H1 (cell line): ENCODE data around the gene SRI. TPM values are rescaled to one million over a fixed set of nuclear protein-coding genes. Genes with fewer than 3 reads are reported as not detected.

ENCODE experiments used
- CTCF ChIA-PET: fragments of 300-600 bp; sonication (Branson Sonifier 250); formaldehyde crosslinking; loops from one replicate; lab custom pipeline; 2021; ENCODE audit not compliant: partially characterized antibody; lab: Charles Lee
- POLR2A ChIA-PET: fragments of 300-600 bp; sonication (Branson Sonifier 250); formaldehyde crosslinking; loops from one replicate; lab custom pipeline; 2021; ENCODE audit warnings: inconsistent platforms; ENCODE audit not compliant: partially characterized antibody; lab: Charles Lee
- DNase-seq, 2 experiments: peaks; one replicate each; pipeline versions ENCODE4 v3.0.0 to v3.0.0-alpha.2; 2010 to 2022; ENCODE audit warnings: low spot score in 2 of 2, low read depth in 1 of 2, mixed read lengths in 1 of 2
- FAIRE-seq: peaks from 2 replicates; lab custom pipeline; 2011; peaks lifted over from hg19 to GRCh38; lab: Jason Lieb, UNC
- H2AFZ ChIP-seq: 2 replicates; pipeline ENCODE4 v1.8.1; 2012; ENCODE audit warnings: low read length, inconsistent platforms
- H2AK5ac ChIP-seq: 2 replicates; pipeline ENCODE4 v1.6.1; 2013; ENCODE audit warnings: low read depth, low read length
- H2BK120ac ChIP-seq: replicated peaks from 2 replicates; pipeline ENCODE3; 2013; ENCODE audit warnings: low read depth, low read length, inconsistent platforms
- H2BK12ac ChIP-seq: 2 replicates; pipeline ENCODE4 v1.6.1; 2013; ENCODE audit warnings: low read depth, low read length
- H2BK15ac ChIP-seq: 2 replicates; pipeline ENCODE4 v1.6.1; 2013; ENCODE audit warnings: low read length
- H2BK20ac ChIP-seq: 2 replicates; pipeline ENCODE4 v1.6.1; 2013; ENCODE audit warnings: low read length
- H2BK5ac ChIP-seq: 2 replicates; pipeline ENCODE4 v1.6.1; 2013; ENCODE audit warnings: low read depth, low read length
- H3K14ac ChIP-seq: 2 replicates; pipeline ENCODE4 v1.6.1; 2013; ENCODE audit warnings: inconsistent platforms; ENCODE audit not compliant: insufficient read length
- H3K18ac ChIP-seq: 2 replicates; pipeline ENCODE4 v1.6.1; 2013; ENCODE audit warnings: low read length; ENCODE audit errors: extremely low read depth
- H3K23ac ChIP-seq: 2 replicates; pipeline ENCODE4 v1.6.1; 2013; ENCODE audit warnings: inconsistent platforms; ENCODE audit not compliant: insufficient read length
- H3K23me2 ChIP-seq: 2 replicates; pipeline ENCODE4 v1.6.1; 2013; ENCODE audit warnings: low read depth, low read length
- H3K27ac ChIP-seq: 2 replicates; pipeline ENCODE4 v1.6.1; 2011; ENCODE audit warnings: low read depth, low read length, inconsistent platforms
- H3K27me3 ChIP-seq, 4 experiments: replicated peaks in 1 of 4; 1 replicate in 1 of 4; 2 replicates in 3 of 4; pipeline versions ENCODE4 v1.6.1 to v1.8.1; 2011 to 2013; ENCODE audit warnings: low read length in 3 of 4, mild to moderate bottlenecking in 3 of 4, inconsistent platforms in 2 of 4, mixed read lengths in 2 of 4, moderate library complexity in 1 of 4; ENCODE audit not compliant: control insufficient read depth in 3 of 4, insufficient read depth in 3 of 4; ENCODE audit errors: extremely low read depth in 1 of 4
- H3K36me3 ChIP-seq, 4 experiments: 2 replicates each; pipeline versions ENCODE4 v1.6.1 to v1.8.1; 2011 to 2013; ENCODE audit warnings: mild to moderate bottlenecking in 4 of 4, low read length in 3 of 4, moderate library complexity in 2 of 4, control low read depth in 1 of 4, inconsistent platforms in 1 of 4; ENCODE audit not compliant: insufficient read depth in 4 of 4, control insufficient read depth in 2 of 4
- H3K4ac ChIP-seq: replicated peaks from 2 replicates; pipeline ENCODE3; 2013; ENCODE audit warnings: low read length, low read depth, mixed read lengths, inconsistent platforms; ENCODE audit not compliant: insufficient read length
- H3K4me1 ChIP-seq, 4 experiments: replicated peaks in 1 of 4; 1 replicate in 1 of 4; 2 replicates in 3 of 4; pipeline versions ENCODE4 v1.6.1 to v1.8.1; 2011 to 2013; ENCODE audit warnings: low read length in 3 of 4, inconsistent platforms in 2 of 4, mixed read lengths in 1 of 4; ENCODE audit not compliant: insufficient read depth in 4 of 4, control insufficient read depth in 3 of 4
- H3K4me2 ChIP-seq, 2 experiments: 2 replicates each; pipeline versions ENCODE4 v1.6.1 to v1.8.1; 2011 to 2013; ENCODE audit warnings: low read depth in 2 of 2, low read length in 2 of 2, control low read depth in 1 of 2, inconsistent platforms in 1 of 2, mild to moderate bottlenecking in 1 of 2; ENCODE audit not compliant: insufficient read depth in 1 of 2
- H3K4me3 ChIP-seq, 4 experiments: fragments of 200-600, 300-600 bp in 1 of 4; sonication (generic), shearing (Covaris generic), sonication (Bioruptor Twin) in 1 of 4; 2 replicates each; pipeline versions ENCODE4 v1.5.1 to v1.8.1; 2011 to 2016; ENCODE audit warnings: low read length in 4 of 4, low read depth in 3 of 4, control low read depth in 2 of 4, inconsistent platforms in 2 of 4, mild to moderate bottlenecking in 2 of 4, mixed read lengths in 1 of 4, moderate library complexity in 1 of 4; ENCODE audit not compliant: insufficient read depth in 2 of 4; ENCODE audit errors: extremely low read depth in 1 of 4
- H3K56ac ChIP-seq: replicated peaks from 2 replicates; pipeline ENCODE3; 2013; ENCODE audit warnings: low read depth, mild to moderate bottlenecking, mixed read lengths, low read length, inconsistent platforms; ENCODE audit not compliant: insufficient read length
- H3K79me1 ChIP-seq: 2 replicates; pipeline ENCODE4 v1.6.1; 2013; ENCODE audit warnings: low read depth, low read length, control low read depth
- H3K79me2 ChIP-seq, 2 experiments: 2 replicates each; pipeline versions ENCODE4 v1.6.1 to v1.8.1; 2012 to 2013; ENCODE audit warnings: low read length in 2 of 2, mild to moderate bottlenecking in 2 of 2, inconsistent platforms in 1 of 2; ENCODE audit not compliant: insufficient read depth in 2 of 2, control insufficient read depth in 1 of 2
- H3K9ac ChIP-seq, 4 experiments: replicated peaks in 1 of 4; 1 replicate in 1 of 4; 2 replicates in 3 of 4; pipeline versions ENCODE4 v1.6.1 to v1.8.1; 2011 to 2013; ENCODE audit warnings: low read depth in 3 of 4, low read length in 3 of 4, control low read depth in 2 of 4, mild to moderate bottlenecking in 2 of 4, moderate library complexity in 2 of 4, inconsistent platforms in 1 of 4; ENCODE audit errors: extremely low read depth in 1 of 4
- H3K9me3 ChIP-seq, 2 experiments: 2 replicates each; pipeline versions ENCODE4 v1.6.1 to v1.8.1; 2012 to 2013; ENCODE audit warnings: mild to moderate bottlenecking in 2 of 2, moderate library complexity in 2 of 2, control low read depth in 1 of 2, inconsistent platforms in 1 of 2, low read depth in 1 of 2, low read length in 1 of 2, mixed read lengths in 1 of 2; ENCODE audit not compliant: insufficient read depth in 2 of 2
- H4K20me1 ChIP-seq, 2 experiments: replicated peaks in 1 of 2; 2 replicates each; pipeline versions ENCODE3 to v1.8.1; 2011 to 2013; ENCODE audit warnings: inconsistent platforms in 2 of 2, low read length in 2 of 2, mild to moderate bottlenecking in 1 of 2; ENCODE audit not compliant: insufficient read depth in 2 of 2, control insufficient read depth in 1 of 2
- H4K5ac ChIP-seq: 2 replicates; pipeline ENCODE4 v1.6.1; 2013; ENCODE audit warnings: low read length, low read depth, mixed read lengths, inconsistent platforms; ENCODE audit not compliant: insufficient read length
- H4K8ac ChIP-seq: 2 replicates; pipeline ENCODE4 v1.8.0; 2013; ENCODE audit warnings: mild to moderate bottlenecking, moderate library complexity, low read length, inconsistent platforms; ENCODE audit not compliant: insufficient read depth; ENCODE audit errors: extremely low read depth
- H4K91ac ChIP-seq: replicated peaks from 2 replicates; pipeline ENCODE3; 2013; ENCODE audit warnings: low read length, mixed read lengths, inconsistent platforms; ENCODE audit not compliant: insufficient read length
- BACH1 ChIP-seq: IDR thresholded peaks from 2 replicates; pipeline ENCODE4 v1.6.1; 2012; ENCODE audit warnings: low read length, improper control_type of control experiment
- CBX8 ChIP-seq: fragments of 300-800, 300-1000 bp; sonication (generic); IDR thresholded peaks from 2 replicates; pipeline ENCODE4 v1.7.1; 2016; ENCODE audit warnings: low read depth, low read length, borderline replicate concordance
- CHD1 ChIP-seq: IDR thresholded peaks from 2 replicates; pipeline ENCODE4 v1.6.1; 2012; ENCODE audit warnings: low read depth, low read length, improper control_type of control experiment
- FOSL1 ChIP-seq: IDR thresholded peaks from 2 replicates; pipeline ENCODE4 v1.6.1; 2011; ENCODE audit warnings: mild to moderate bottlenecking, low read depth, low read length, moderate library complexity; ENCODE audit not compliant: insufficient read depth
- GABPA ChIP-seq: IDR thresholded peaks from 2 replicates; pipeline ENCODE4 v1.6.1; 2011; ENCODE audit warnings: mild to moderate bottlenecking, low read length, moderate library complexity, borderline replicate concordance; ENCODE audit not compliant: insufficient read depth
- JUND ChIP-seq: IDR thresholded peaks from 2 replicates; pipeline ENCODE4 v1.6.1; 2011; ENCODE audit warnings: mild to moderate bottlenecking, improper control_type of control experiment, low read length
- RAD21 ChIP-seq, 2 experiments: IDR thresholded peaks in 1 of 2; conservative IDR thresholded peaks in 1 of 2; 2 replicates each; pipeline ENCODE4 v1.6.1; 2011; ENCODE audit warnings: low read depth in 2 of 2, low read length in 2 of 2, improper control_type of control experiment in 1 of 2, inconsistent platforms in 1 of 2, mild to moderate bottlenecking in 1 of 2, moderate library complexity in 1 of 2
- RFX5 ChIP-seq: IDR thresholded peaks from 2 replicates; pipeline ENCODE4 v1.6.1; 2011; ENCODE audit warnings: low read depth, low read length, improper control_type of control experiment, borderline replicate concordance
- SIRT6 ChIP-seq: IDR thresholded peaks from one replicate; pipeline ENCODE4 v1.7.1; 2012; ENCODE audit warnings: low read length, inconsistent platforms
- SIX5 ChIP-seq: IDR thresholded peaks from 2 replicates; pipeline ENCODE4 v1.6.1; 2011; ENCODE audit warnings: mild to moderate bottlenecking, low read depth, low read length
- SP1 ChIP-seq: IDR thresholded peaks from 2 replicates; pipeline ENCODE4 v1.6.1; 2011; ENCODE audit warnings: low read depth, low read length
- SP4 ChIP-seq: IDR thresholded peaks from 2 replicates; pipeline ENCODE4 v1.6.1; 2012; ENCODE audit warnings: low read length, inconsistent platforms
- TEAD4 ChIP-seq: IDR thresholded peaks from 2 replicates; pipeline ENCODE4 v1.6.1; 2012; ENCODE audit warnings: low read depth, low read length, inconsistent platforms, mixed read lengths
- WGBS, 2 experiments: shearing (Covaris generic) in 1 of 2; methylation state at CpG; one replicate each; pipeline versions ENCODE4 v1.1.6 to v1.1.7; 2013 to 2015; ENCODE audit warnings: low lambda C conversion rate in 2 of 2, mixed read lengths in 2 of 2, inconsistent platforms in 1 of 2, low coverage in 1 of 2, missing lambda C conversion rate in 1 of 2; ENCODE audit not compliant: insufficient replicate concordance in 2 of 2, insufficient coverage in 1 of 2, insufficient read length in 1 of 2; ENCODE audit errors: extremely low coverage in 1 of 2, missing lambda C conversion rate in 1 of 2; 5-methylcytosine and 5-hydroxymethylcytosine counted together
- polyA plus RNA-seq, 7 experiments: library from polyadenylated mRNA; depleted of rRNA in 3 of 7; stranded (reverse) in 5 of 7; unstranded in 2 of 7; fragments of >200 nt in 5 of 7; fragments of 200-250 nt in 2 of 7; gene quantifications; 1 replicate in 5 of 7; 2 replicates in 1 of 7; 4 replicates in 1 of 7; pipeline versions ENCODE4 v1.2.1 to v1.2.3, GENCODE V29; 2011 to 2013; ENCODE audit warnings: missing spikeins in 2 of 7, mixed read lengths in 2 of 7
- total RNA-seq: library from RNA; stranded (reverse); fragmentation: NEBNext Ultra II Directional; extraction: Animal tissue kit (Norgen Biotek cat#: 25700); gene quantifications from 2 replicates; pipeline ENCODE4 v1.2.1, GENCODE V29; 2021
- TF ChIP-seq, protein P1 (sequence below): IDR thresholded peaks from 2 replicates; pipeline ENCODE4 v1.6.1; 2011; ENCODE audit warnings: low read length, improper control_type of control experiment

Gene SRI
- total and polyA plus RNA-seq, 2 of the 8 experiments (the other 6 are each of a cell fraction or from before 2014, with no cell fraction given) = 118 to 170 TPM

DNA sequence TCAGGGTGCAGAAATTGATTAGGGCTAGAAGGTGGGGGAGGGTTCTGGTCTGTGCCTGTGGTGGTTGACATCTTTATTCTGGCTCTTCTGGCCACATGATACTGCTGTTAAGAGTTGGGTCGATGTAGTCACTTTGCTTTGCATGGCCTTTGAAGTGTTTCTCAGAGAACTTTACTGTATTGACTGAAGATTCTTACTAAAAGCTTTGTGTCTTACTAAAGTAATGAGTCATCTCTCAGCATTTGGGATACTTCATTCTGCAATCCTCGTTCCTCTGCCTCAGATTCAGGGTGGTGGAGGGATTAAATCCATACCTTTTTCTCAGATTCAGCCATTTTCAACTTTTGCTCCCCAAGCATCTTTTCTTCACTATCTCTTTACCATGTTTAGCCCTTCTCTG is 48.2 kb upstream of the SRI start:
- no peaks in the 10 kb centered on the region; the same call in 1 of the 2 replicates for H3K23me2 ChIP-seq
- TF ChIP-seq GABPA = no peak
- no peak for TF ChIP-seq JUND
- TF ChIP-seq CBX8 = no peak
- TF ChIP-seq FOSL1 = no peak
- no peak for TF ChIP-seq CHD1
- TF ChIP-seq RAD21 (IDR thresholded peaks at IDR 0.05 in 1 of 2, conservative IDR thresholded peaks at IDR 0.05 in 1 of 2; ENCODE audit: low read depth in 2 of 2, low read length in 2 of 2) = no peak
- TF ChIP-seq, protein P1, sequence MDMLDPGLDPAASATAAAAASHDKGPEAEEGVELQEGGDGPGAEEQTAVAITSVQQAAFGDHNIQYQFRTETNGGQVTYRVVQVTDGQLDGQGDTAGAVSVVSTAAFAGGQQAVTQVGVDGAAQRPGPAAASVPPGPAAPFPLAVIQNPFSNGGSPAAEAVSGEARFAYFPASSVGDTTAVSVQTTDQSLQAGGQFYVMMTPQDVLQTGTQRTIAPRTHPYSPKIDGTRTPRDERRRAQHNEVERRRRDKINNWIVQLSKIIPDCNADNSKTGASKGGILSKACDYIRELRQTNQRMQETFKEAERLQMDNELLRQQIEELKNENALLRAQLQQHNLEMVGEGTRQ = no peak
- no peak for TF ChIP-seq TEAD4
- no peak for TF ChIP-seq SIX5
- TF ChIP-seq RFX5 = no peak
- TF ChIP-seq SIRT6 = no peak
- TF ChIP-seq SP4 = no peak
- no peak for TF ChIP-seq SP1
- TF ChIP-seq BACH1 = no peak

More for the DNA sequence above, 48.2 kb upstream of the SRI start:
- DNase-seq = no peak
- Histone ChIP-seq H2BK20ac (no peak overlapping the region), H3K4ac (no peak overlapping the region), H3K79me1 (no peaks in the 10 kb centered on the region), H4K91ac (no peak overlapping the region), H3K14ac (no peak overlapping the region), H2BK120ac (no peak overlapping the region), H2BK15ac (no peak overlapping the region), H3K4me2 (no peak overlapping the region), H2BK12ac (no peak overlapping the region), H3K4me3 (no peak overlapping the region), H3K18ac (no peak overlapping the region), H3K23ac (no peak overlapping the region), H4K8ac (no peak overlapping the region), H3K27me3 (peaks cover 0 to 1% (median 0%) of the 10 kb centered on the region in 4 experiments; a peak in 1 of 7 replicates), H3K79me2 (no peaks in the 10 kb centered on the region), H3K9ac (no peak overlapping the region), H2BK5ac (no peak overlapping the region), H2AK5ac (no peak overlapping the region), H3K27ac (no peak overlapping the region), H3K4me1 (no peaks in the 10 kb centered on the region), H4K20me1 (no peaks in the 10 kb centered on the region), H4K5ac (no peak overlapping the region), H3K36me3 (no peaks in the 10 kb centered on the region), H3K56ac (no peak overlapping the region), H2AFZ (no peak overlapping the region), H3K9me3 (no peaks in the 10 kb centered on the region)
- FAIRE-seq = no peak
- ChIA-PET POLR2A (no interaction called here), CTCF (no interaction called here)
- WGBS, 2 experiments = 89% methylated on average over 2 of the region's 2 CpGs; no CpG with 5 or more reads in 1 of the 2 experiments
